ENCODE data around the gene PPP1R1C.

Gene PPP1R1C

GRCh38 chr2:181988154-181988924 is 2.7 kb downstream of the PPP1R1C start:
- TF ChIP-seq, protein P1, sequence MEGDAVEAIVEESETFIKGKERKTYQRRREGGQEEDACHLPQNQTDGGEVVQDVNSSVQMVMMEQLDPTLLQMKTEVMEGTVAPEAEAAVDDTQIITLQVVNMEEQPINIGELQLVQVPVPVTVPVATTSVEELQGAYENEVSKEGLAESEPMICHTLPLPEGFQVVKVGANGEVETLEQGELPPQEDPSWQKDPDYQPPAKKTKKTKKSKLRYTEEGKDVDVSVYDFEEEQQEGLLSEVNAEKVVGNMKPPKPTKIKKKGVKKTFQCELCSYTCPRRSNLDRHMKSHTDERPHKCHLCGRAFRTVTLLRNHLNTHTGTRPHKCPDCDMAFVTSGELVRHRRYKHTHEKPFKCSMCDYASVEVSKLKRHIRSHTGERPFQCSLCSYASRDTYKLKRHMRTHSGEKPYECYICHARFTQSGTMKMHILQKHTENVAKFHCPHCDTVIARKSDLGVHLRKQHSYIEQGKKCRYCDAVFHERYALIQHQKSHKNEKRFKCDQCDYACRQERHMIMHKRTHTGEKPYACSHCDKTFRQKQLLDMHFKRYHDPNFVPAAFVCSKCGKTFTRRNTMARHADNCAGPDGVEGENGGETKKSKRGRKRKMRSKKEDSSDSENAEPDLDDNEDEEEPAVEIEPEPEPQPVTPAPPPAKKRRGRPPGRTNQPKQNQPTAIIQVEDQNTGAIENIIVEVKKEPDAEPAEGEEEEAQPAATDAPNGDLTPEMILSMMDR (IDR thresholded peaks at IDR 0.05): no peak
- TF ChIP-seq ZFX (IDR thresholded peaks at IDR 0.05; ENCODE audit: borderline replicate concordance): no peak

GRCh38 chr2:181989099-181989498 is 3.4 kb downstream of the PPP1R1C start:
- no peak for TF ChIP-seq ZFX (IDR thresholded peaks at IDR 0.05; ENCODE audit: borderline replicate concordance)
- TF ChIP-seq, protein P1 (IDR thresholded peaks at IDR 0.05): no peak
- no peak overlapping the region for H3K27ac ChIP-seq

More at GRCh38 chr2:181988154-181988924, 2.7 kb downstream of the PPP1R1C start:
- no peak overlapping the region for H3K27ac ChIP-seq

DNA sequence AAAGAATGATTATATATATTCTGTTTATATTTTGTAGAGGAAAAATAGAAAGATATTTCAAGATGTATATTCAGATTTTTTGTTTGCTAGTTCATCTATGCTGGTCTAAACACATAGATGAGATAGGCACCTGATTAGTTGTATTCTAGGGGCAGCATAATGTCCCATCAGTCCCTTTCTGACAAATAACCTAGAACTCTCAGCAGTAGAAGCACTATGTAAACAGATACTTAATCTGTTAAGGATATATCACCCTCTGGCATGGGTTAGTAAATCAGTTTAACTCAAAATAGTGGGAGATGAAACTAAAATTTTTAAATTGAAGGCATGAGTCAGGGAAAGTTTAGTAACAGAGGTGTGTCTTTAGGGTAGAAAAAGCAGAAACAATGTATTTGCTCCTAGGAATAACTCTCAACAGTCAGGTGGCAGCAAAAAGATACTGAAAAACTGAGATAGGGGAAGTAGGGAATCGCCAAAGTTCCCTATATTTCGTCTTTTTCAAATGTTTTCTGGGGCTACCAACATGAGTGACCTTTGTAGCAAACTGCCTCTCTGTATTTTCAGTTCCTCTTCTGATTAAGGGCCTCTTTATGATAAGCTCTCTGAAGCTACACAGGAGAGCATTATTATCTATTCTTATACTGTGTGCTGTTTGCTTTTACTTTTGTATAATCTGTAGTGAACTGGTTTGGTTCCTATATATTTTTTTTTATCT is 5.7 kb downstream of the PPP1R1C start:
- TF ChIP-seq ZFX (IDR thresholded peaks at IDR 0.05; ENCODE audit: borderline replicate concordance): no peak
- TF ChIP-seq, protein P1 (IDR thresholded peaks at IDR 0.05): no peak
- H3K27ac ChIP-seq: no peak overlapping the region

GRCh38 chr2:181992776-181993175 is 7.1 kb downstream of the PPP1R1C start:
- TF ChIP-seq, protein P1 (IDR thresholded peaks at IDR 0.05): no peak
- TF ChIP-seq ZFX (IDR thresholded peaks at IDR 0.05; ENCODE audit: borderline replicate concordance): no peak
- H3K27ac ChIP-seq: no peak overlapping the region

DNA sequence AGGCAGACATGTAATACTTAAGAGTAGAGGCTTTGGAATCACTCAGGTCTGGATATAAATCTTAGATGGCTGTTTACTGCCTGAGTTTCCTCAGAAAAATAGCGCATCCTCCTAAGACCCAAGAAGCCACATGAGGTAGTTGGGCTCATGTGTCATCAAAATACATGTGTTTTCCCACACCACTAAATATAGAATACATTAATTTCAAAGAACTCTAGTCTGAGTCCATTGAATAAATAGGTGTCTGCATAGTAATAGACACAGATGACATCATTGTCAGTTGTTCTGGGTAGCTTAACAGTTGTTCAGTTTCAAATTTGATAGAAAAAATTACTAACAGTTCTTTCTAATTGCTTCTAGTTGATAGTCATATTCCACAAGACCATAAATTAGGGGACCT is 9.6 kb downstream of the PPP1R1C start:
- no peak overlapping the region for H3K27ac ChIP-seq
- TF ChIP-seq, protein P1 (IDR thresholded peaks at IDR 0.05): no peak
- no peak for TF ChIP-seq ZFX (IDR thresholded peaks at IDR 0.05; ENCODE audit: borderline replicate concordance)

DNA sequence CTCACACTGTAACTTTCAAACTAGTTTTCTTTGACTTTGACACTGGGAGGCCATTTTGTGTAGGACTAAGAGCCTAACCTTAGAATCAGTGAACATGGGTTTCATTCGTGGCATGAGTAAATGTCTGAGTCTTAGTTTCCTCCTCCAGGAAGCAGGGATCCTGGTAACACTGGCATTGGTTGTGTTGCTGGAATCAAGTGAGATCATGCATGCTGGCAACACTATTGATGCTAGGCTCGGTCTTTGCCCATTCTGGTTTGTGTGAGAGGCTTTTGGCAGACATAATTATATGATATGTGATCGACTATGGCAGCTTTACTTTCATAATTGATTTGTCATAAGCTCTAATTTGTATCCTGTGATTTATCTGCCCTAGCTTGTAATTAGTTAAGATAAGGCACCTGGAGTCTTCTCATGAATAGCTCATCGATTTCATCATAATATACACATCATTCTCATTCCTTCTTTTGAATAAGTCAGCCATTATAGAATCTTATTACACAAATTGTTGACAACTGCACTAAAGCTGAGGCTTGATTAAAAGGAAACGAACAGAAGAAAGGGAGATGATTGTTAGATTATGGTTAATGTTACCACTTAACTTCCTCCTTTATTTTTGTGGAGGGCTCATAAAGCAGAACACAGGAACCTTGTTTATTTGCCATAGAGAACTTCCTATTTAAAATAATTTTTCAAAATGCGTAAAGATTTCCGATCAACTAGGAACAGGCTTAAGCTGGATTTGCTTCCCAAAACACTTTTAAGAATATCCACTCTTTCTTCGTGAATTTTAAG is 12.6 kb downstream of the PPP1R1C start:
- TF ChIP-seq, protein P1 (IDR thresholded peaks at IDR 0.05): no peak
- TF ChIP-seq ZFX (IDR thresholded peaks at IDR 0.05; ENCODE audit: borderline replicate concordance): no peak
- no peak overlapping the region for H3K27ac ChIP-seq
